KMS-11 (cell line): ENCODE results near the gene JUND.

Experiments used
- H2AFZ ChIP-seq: fragments of 200-600 bp; sonication (generic); 2 replicates; pipeline ENCODE4 v1.6.1; 2016; ENCODE audit warnings: antibody characterized with exemption, mixed run types, low read depth
- H3K27ac ChIP-seq: fragments of 200-600 bp; sonication (generic); 2 replicates; pipeline ENCODE4 v1.6.1; 2016; ENCODE audit warnings: mild to moderate bottlenecking, mixed run types
- H3K27me3 ChIP-seq: fragments of 200-600 bp; sonication (generic); 2 replicates; pipeline ENCODE4 v1.6.1; 2017; ENCODE audit warnings: mild to moderate bottlenecking, low read depth, mixed run types, moderate library complexity; ENCODE audit not compliant: insufficient read depth
- H3K36me3 ChIP-seq: fragments of 200-600 bp; sonication (generic); 2 replicates; pipeline ENCODE4 v1.6.1; 2017; ENCODE audit warnings: mild to moderate bottlenecking, mixed run types; ENCODE audit not compliant: insufficient read depth
- H3K4me1 ChIP-seq: fragments of 200-600 bp; sonication (generic); 2 replicates; pipeline ENCODE4 v1.6.1; 2016; ENCODE audit warnings: mild to moderate bottlenecking, low read depth, mixed run types; ENCODE audit not compliant: poor library complexity, severe bottlenecking
- H3K4me2 ChIP-seq: fragments of 200-600 bp; sonication (generic); 2 replicates; pipeline ENCODE4 v1.7.0; 2016; ENCODE audit warnings: mild to moderate bottlenecking, mixed run types
- H3K4me3 ChIP-seq: fragments of 200-600 bp; sonication (generic); IDR thresholded peaks from 2 replicates; pipeline ENCODE4 v1.6.1; 2017; ENCODE audit warnings: low read depth, low read length, mixed read lengths; ENCODE audit not compliant: insufficient read depth
- H3K79me2 ChIP-seq: fragments of 200-600 bp; sonication (generic); 2 replicates; pipeline ENCODE4 v1.6.1; 2016; ENCODE audit warnings: low read depth, mixed run types; ENCODE audit not compliant: insufficient read depth
- H3K9ac ChIP-seq: fragments of 200-600 bp; sonication (generic); 2 replicates; pipeline ENCODE4 v1.6.1; 2016; ENCODE audit warnings: mild to moderate bottlenecking, mixed run types
- H4K20me1 ChIP-seq: fragments of 200-600 bp; sonication (generic); 2 replicates; pipeline ENCODE4 v1.6.1; 2016; ENCODE audit warnings: mild to moderate bottlenecking, mixed run types; ENCODE audit not compliant: insufficient read depth
- CTCF ChIP-seq: fragments of 200-600 bp; sonication (generic); conservative IDR thresholded peaks from 2 replicates; pipeline ENCODE4 v1.6.1; 2017; ENCODE audit warnings: low read depth, mild to moderate bottlenecking, antibody characterized with exemption, low read length, moderate library complexity, mixed read lengths

The JUND gene

GRCh38 chr19:18264971-18265540 is 16.4 kb downstream of the JUND start:
- no peaks in the 10 kb centered on the region for H3K4me1 ChIP-seq
- no peak overlapping the region for H3K27ac ChIP-seq
- no peaks in the 10 kb centered on the region for H3K36me3 ChIP-seq
- TF ChIP-seq CTCF, result no peak
- H3K9ac ChIP-seq, result no peak overlapping the region
- H3K4me2 ChIP-seq, result no peak overlapping the region
- H3K27me3 ChIP-seq, result peaks cover 32% of the 10 kb centered on the region; the same call in 1 of the 2 replicates
- no peak overlapping the region for H3K4me3 ChIP-seq
- H2AFZ ChIP-seq, result no peak overlapping the region
- H4K20me1 ChIP-seq, result no peaks in the 10 kb centered on the region
- H3K79me2 ChIP-seq, result no peaks in the 10 kb centered on the region

GRCh38 chr19:18264137-18264854 is 17.1 kb downstream of the JUND start:
- H3K79me2 ChIP-seq, result no peaks in the 10 kb centered on the region
- no peak overlapping the region for H3K4me2 ChIP-seq
- H3K27ac ChIP-seq, result no peak overlapping the region
- TF ChIP-seq CTCF, result no peak
- no peak overlapping the region for H3K4me3 ChIP-seq
- H3K36me3 ChIP-seq, result no peaks in the 10 kb centered on the region
- peaks cover 39% of the 10 kb centered on the region; the same call in 1 of the 2 replicates for H3K27me3 ChIP-seq
- H2AFZ ChIP-seq, result no peak overlapping the region
- H4K20me1 ChIP-seq, result no peaks in the 10 kb centered on the region
- no peaks in the 10 kb centered on the region for H3K4me1 ChIP-seq
- H3K9ac ChIP-seq, result no peak overlapping the region

DNA sequence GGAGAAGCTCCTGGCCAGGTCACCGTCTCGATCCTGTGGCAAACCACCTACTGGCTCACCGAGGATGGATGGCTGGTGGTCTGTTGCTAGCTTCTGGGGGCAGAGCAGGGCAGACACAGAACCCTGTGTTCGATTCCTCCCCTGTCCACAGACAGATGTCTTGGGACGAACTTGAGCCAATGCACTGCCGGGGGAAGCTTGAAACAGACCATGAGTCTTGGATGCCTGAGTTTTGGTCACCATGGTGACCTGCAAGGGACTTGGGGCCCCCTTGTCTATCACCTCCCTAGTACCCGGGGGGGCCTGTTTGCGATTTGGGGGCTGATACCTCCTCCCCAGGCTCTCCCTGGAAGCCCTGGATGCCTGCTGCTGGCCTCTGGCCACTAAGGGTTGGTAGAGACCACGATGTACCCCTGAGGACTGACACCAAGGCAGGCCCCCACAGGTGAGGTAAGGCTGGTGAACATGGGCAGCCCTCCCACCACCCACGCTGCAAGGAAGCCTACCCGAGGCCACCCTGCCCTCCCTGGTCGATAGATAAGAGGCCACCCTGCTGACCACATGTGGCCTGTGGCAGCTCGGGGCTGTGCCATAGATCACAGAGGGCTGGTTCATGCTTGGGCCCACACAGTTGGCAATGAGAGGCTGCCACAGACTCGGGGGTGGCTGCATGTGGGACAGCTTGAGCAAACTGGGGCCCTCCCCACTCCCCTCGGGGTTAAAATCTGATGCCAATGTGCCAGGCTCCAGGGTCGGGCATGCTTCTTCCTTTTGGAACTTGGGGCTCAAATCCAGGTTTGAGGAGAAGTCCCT is 17.9 kb downstream of the JUND start:
- H3K4me3 ChIP-seq, result no peak overlapping the region
- H3K27me3 ChIP-seq, result peaks cover 46% of the 10 kb centered on the region; the same call in 1 of the 2 replicates
- no peak overlapping the region for H2AFZ ChIP-seq
- TF ChIP-seq CTCF, result no peak
- H3K36me3 ChIP-seq, result no peaks in the 10 kb centered on the region
- H3K4me2 ChIP-seq, result no peak overlapping the region
- no peak overlapping the region for H3K9ac ChIP-seq
- H3K79me2 ChIP-seq, result no peaks in the 10 kb centered on the region
- H4K20me1 ChIP-seq, result no peaks in the 10 kb centered on the region
- no peak overlapping the region for H3K27ac ChIP-seq
- no peaks in the 10 kb centered on the region for H3K4me1 ChIP-seq

DNA sequence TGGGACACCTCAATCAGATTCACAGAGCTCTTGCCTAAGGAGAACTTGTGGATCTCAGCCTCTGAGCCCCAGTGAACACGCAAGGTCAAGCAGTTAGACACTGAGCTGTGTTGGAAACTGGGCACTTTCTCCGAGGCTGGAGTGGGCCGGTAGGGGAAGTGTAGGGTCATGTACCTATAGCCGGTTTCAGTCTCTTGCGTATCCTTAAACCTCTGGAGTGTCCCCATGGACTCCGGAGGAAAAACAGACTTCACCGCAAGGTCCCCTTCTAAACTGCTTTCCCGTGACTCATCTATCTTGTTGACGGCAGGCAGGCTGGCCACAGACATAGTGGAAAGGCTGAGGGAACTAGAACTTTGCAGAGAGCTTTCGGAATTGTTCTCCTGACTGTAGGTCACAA is 18.5 kb downstream of the JUND start:
- Histone ChIP-seq H3K4me1 (no peaks in the 10 kb centered on the region), H4K20me1 (no peaks in the 10 kb centered on the region), H3K79me2 (no peaks in the 10 kb centered on the region), H3K4me2 (no peak overlapping the region), H2AFZ (no peak overlapping the region), H3K4me3 (no peak overlapping the region), H3K27me3 (peaks cover 50% of the 10 kb centered on the region; the same call in 1 of the 2 replicates), H3K36me3 (no peaks in the 10 kb centered on the region), H3K9ac (no peak overlapping the region), H3K27ac (no peak overlapping the region)
- no peak for TF ChIP-seq CTCF
